HG03135 (cell line): ENCODE data around the gene ZNF665.
"Not testable (repeated sequence)": the region's sequence is repeated elsewhere in the genome, so short reads cannot be mapped to it uniquely, and the experiment has no call there.

Experiments
- ATAC-seq: cut with Tn5 transposase; IDR thresholded peaks from one replicate; pipeline ENCODE4 v1.9.1; 2021; ENCODE audit warnings: mild to moderate bottlenecking, moderate library complexity; ENCODE audit not compliant: unreplicated experiment

The ZNF665 gene

DNA sequence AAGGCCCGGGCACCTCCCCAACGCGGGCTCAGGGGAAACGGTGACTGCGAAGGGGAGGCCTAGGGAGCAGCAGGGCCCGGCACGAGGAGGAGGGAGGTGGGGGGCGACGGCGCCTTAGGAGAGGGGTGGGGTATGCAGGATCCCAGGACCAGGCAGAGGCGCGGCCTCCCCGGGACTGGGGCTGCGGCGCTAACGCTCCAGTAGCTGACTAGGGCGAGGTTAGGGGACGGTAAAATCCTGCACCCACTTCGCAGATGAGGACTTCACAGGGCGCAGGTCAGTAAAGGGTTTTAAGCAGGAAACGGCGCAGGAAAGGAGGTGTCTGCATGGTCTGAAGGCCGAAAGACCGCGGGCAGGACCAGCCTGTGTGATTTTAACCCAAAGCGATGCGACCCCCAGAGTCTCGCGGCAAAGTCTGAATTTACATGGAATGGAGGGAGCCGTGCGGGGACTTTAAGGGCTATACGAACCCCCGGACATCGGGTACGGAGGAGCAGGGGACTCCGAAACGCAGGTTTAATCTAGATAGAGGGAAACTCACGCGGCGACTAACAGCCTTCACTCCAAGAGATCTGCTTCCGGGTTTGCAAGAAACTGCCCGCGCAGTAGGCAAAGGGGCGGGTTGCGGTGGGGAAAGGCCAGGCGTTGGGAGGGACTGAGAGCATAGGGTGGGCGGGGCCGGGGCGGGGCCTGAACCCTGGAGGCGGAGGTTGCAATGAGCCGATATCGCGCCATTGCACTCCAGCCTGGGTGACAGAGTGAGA is at the start of gene ZNF665:
TSS of gene ZNF665 (minus strand) at position 588 of the 764 bp plus-strand sequence. CDS start 10,460 bp downstream, outside the sequence.
- ATAC-seq = no peak

DNA sequence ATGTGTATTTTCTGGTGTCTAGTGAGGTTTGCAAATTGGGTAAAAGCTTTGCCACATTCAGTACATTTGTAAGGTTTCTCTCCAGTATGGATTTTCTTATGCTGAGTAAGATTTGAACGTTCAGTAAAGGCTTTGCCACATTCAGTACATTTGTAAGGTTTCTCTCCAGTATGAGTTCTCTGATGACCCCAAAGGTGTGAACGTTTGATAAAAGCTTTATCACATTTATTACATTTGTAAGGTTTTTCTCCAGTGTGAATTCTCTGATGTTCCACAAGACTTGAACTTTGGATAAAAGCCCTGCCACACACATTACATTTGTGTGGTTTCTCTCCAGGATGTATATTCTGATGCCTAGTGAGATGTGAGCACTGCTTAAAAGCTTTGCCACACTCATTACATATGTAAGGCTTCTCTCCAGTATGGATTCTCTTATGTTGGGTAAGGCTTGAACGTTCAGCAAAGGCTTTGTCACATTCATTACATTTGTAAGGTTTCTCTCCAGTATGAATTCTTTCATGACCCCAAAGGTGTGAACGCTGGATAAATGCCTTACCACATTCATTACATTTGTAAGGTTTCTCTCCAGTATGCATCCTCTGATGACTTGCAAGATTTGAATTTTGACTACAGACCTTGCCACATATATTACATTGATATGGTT is 44.1 kb upstream of the ZNF665 start:
- no peak for ATAC-seq

DNA sequence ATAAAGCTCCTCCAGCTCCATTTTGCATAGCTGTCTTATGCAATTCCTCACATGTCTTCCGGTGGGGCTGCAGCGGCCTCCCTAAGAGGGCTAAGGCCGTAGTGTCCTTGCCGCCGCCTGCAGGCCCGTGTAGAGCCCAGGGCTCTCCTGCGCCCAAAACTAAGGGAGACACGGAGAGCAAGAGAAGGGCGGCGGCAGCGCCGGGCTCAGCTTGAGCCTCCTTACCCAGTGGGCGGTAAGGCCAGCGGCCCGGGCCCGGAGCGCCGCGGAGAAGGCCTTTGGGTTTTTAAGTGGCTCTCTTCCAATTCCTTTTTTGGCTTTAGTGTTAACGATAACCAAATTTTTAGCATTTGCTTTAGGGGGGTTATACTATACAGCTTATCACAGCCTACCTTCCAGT is 31.4 kb upstream of the ZNF665 start:
- ATAC-seq = no peak

DNA sequence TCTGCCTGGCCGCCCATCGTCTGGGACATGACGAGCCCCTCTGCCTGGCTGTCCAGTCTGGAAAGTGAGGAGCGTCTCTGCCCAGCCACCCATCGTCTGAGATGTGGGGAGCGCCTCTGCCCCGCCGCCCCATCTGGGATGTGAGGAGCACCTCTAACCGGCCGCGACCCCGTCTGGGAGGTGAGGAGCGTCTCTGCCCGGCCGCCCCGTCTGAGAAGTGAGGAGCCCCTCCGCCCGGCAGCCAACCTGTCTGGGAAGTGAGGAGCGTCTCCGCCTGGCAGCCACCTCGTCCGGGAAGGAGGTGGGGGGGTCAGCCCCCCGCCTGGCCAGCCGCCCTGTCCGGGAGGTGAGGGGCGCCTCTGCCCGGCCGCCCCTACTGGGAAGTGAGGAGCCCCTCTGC is 29.6 kb upstream of the ZNF665 start:
- ATAC-seq = not testable (repeated sequence)

DNA sequence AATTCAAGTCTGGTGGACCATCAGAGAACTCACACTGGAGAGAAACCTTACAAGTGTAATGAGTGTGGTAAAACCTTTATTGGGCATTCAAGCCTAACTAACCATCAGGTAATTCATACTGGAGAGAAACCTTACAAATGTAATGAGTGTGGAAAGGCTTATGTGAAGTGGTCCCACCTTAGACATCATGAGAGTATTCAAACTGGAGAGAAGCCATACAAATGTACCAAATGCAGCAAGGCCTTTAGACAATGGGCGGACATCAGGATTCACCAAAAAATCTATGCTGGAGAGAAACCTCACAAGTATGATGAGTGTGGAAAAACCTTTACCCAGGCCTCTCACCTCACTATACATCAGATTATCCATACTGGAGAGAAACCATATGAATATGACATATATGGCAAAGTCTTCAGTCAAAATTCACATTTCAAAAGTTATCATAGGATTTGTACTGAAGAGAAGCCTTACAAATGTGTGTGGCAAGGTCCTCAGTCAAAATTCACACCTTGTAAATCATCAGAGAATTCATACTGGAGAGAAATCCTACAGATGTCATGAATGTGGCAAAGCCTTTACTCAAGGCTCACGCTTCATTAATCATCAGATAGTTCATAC is 19.7 kb upstream of the ZNF665 start:
- ATAC-seq = no peak

DNA sequence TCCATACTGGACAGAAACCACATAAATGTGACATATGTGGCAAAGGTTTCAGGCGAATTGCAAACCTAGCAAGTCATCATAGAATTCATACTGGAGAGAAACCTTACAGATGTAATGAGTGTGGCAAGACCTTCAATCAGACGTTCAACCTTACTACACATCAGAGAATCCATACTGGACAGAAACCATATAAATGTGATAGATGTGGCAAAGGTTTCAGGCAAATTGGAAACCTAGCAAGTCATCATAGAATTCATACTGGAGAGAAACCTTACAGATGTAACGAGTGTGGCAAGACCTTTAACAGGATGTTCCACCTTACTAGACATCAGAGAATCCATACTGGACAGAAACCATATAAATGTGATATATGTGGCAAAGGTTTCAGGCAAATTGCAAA is 18.4 kb upstream of the ZNF665 start:
- not testable (repeated sequence) for ATAC-seq

DNA sequence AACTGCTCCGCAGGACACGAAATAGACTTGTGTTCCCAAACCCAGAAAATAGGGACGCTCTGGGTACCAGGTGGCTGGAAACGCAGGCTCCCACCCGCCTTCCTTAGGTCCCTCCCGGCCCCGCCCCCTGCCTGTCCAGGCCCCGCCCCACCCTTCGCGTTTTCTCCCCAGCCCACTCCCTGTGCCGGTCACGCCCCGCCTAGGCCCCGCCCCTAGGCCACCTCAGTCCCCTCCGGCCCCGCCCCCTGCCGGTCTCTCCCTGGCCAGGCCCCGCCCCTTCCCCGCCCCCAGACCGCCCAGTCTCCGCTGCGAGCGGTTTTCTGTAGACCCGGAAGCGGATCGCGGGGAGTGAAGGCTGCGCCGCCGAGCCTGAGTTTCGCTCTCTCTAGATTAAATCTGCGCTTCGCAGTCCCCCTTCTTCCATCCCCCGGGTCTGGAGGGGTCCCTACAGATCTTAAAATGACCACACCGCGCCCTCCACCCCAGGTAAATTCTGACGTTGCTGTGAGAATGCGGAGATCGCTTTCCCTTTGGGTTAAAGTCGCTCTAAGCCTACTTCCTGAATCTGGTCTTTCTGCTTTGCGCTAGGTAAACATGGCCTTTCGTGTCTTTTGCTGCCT is 3.7 kb upstream of the ZNF665 start:
- ATAC-seq = no peak

DNA sequence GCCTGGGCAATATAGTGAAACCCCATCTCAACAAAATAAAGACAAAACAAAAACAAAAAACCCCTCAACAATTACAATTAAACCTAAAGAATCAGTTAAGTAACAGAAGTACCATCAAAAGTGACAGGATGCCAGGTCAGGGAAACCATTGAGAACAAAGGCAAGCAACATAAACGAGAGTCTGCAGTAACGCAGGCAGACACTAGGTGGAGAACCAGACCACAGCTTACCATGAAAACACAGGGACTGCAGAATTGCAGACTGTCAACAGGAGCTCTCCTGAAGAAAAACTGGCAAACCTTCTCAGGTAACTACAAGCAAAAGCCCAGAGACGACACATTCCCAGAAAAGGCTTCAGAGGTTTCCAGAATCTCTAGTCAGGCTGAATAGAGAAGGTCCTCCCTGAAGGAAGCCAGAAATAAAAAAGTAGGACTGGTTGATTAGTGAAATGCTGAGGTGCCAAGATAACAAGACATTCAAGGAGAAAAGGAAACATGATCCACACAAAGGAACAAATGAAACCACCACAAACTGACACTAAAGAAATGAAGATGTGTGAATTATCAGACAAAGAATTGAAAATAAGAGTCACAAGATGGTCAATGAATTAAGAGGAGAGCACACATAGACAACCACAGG is 2.2 kb upstream of the ZNF665 start:
- ATAC-seq = no peak

DNA sequence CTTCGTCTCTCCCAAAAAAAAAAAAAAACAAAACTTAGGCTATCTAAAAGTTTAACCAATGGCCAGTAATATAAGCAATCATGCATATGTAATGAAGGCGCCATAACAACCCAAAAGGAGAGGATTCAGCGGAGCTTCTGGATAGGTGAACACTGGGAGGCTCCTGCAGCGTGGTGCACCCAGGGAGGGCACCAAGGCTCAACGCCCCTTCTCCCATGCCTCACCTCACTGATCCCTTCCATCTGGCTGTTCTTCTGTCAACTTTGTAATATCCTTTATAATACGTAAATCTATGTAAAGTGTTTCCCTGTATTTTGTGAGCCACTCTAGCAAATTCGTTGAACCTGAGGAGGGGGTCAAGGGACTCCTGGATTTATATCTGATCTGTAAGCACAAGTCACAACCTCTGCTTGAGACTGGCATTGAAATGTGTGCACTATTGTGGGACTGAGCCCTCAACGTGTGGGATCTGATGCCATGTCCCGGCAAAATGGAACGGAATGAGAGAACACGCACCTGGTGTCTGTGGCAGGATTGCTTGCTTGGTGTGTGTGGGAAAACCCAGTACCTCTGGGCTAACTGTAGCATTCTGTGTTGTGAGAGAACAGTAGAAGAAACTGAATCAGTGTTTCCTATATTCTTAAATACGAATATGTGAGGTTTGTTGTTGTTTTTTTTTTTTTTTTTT is 521 bp upstream of the ZNF665 start:
- ATAC-seq = no peak

DNA sequence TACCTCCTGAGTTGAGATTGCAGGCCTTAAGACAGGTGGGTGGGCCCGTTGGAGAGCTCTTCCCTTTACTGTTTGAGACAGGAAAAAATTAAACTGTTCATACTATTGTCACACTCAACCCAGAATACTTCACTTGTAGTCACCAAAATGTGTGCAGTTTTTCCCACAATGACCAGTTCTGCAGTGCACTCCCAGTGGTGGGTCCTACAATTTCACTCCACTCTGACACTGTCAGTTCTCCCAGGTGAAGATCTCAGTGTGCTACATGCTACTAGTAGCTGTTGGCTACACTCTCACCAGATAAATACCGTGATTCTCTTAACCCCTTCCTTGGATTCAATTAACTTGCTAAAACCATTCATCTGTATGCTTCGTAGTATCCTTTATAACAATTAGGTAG is 2.9 kb downstream of the ZNF665 start:
- ATAC-seq = no peak

DNA sequence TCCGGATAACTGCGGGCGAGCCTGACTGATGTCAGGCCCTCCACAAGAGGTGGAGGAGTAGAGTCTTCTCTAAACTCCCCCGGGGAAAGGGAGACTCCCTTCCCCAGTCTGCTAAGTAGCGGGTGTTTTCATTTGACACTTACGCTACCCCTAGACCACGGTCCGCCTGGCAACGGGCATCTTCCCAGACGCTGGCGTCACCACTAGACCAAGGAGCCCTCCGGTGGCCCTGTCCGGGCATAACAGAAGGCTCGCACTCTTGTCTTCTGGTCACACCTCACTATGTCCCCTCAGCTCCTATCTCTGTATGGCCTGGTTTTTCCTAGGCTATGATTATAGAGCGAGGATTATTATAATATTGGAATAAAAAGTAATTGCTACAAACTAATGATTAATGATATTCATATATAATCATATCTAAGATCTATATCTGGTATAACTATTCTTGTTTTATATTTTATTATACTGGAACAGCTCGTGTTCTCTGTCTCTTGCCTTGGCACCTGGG is 3.4 kb downstream of the ZNF665 start:
- not testable (repeated sequence) for ATAC-seq

DNA sequence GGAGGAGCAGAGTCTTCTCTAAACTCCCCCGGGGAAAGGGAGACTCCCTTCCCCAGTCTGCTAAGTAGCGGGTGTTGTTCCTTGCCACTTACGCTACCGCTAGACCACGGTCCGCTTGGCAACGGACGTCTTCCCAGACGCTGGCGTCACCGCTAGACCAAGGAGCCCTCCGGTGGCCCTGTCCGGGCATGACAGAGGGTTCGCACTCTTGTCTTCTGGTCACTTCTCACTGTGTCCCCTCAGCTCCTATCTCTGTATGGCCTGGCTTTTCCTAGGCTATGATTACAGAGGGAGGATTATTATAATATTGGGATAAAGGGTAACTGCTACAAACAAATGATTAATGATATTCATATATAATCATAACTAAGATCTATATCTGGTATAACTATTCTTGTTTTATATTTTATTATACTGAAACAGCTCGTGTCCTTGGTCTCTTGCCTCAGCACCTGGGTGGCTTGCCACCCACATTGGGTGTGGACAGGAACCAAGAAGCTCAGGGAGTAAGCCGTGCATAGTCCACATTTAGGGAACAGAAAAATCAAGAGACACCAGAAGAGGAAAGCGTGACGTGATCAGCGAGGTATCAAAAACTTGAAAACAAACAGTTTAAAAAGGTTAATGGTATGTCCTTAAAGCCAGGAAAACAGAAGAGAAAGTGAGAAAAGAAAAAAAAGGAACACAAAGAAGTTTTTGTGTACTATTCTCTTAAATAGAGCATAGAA is 7.8 kb downstream of the ZNF665 start:
- not testable (repeated sequence) for ATAC-seq

DNA sequence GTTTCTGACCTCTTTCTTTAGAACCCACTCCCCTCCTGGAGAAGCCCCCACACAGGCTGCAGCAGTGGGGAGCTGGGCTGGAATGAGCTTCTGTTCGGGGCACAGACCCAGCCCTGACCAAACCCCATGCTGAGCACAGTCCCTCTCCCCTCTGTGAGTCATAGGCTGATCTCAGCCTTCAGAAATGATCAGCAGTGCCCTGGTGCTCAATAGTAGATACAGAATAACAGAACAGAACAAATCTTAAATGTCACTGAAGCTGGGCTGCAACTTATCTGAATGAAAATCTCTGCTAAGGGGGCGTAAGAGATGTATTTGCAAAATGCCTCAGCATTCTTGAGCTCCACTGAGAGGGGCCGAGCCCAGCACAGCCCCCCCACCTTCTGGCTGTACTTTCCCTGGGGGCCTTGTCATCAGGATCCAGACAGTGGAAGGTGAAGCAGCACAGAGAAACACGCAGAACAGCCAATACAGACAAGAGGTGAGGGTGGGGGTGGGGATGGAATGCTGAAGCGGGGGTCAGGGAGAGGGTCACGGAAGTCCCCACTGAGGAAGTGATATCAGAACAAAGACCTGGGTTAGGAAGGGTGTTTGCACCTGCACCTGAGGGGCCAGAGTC is 9.9 kb downstream of the ZNF665 start:
- ATAC-seq = no peak

DNA sequence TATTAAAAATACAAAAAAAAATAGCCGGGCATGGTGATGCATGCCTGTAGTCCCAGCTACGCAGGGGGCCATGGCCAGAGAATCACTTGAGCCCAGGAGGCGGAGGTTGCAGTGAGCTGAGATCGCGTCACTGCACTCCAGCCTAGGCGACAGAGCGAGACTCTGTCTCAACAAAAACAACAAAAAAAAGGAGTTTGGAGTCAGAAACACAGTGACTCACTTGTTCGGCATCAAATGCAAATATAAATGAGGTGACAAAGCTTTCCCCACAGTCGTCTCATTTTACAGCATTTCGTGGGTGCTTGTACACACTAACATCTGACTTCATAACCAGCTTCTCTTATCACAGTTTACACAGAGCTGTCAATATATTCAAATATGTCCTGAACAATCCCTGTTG is 11.0 kb downstream of the ZNF665 start:
- ATAC-seq = no peak

DNA sequence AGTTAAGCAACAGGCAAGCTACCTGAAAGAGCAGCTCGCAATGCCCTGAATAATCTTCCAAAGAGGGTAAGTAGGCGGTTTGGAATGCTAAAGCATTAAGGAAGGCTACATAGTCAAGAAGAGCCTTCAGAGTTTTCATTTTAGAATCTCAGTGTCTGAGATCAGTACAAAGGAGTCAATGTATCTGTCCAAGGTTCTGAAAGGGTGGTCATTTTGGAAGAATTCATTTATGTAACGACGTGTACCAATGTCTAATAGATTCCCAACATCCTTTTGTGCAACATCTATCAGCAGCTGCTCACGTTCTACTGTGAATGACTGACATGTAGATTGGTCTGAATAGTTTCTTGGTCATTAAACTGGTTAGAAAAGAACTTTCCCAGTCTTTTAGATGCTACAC is 15.2 kb downstream of the ZNF665 start:
- no peak for ATAC-seq

DNA sequence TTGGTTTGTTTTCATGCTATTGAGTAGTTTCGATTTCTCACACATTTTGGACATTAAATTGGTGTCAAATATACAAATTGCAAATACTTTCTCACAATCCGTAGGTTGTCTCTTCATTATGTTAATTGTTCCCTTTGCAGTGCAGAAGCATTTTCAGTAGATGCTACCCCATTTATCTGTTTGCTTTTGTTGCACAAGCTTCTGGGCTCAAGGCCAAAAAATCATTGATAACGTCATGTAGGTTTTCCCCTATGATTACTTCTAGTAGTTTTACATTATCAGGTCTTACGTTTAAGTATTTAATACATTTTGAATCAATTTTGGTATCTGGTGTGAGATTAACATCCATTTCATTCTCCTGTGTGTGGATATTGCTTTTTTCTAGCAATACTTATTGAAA is 20.3 kb downstream of the ZNF665 start:
- no peak for ATAC-seq

DNA sequence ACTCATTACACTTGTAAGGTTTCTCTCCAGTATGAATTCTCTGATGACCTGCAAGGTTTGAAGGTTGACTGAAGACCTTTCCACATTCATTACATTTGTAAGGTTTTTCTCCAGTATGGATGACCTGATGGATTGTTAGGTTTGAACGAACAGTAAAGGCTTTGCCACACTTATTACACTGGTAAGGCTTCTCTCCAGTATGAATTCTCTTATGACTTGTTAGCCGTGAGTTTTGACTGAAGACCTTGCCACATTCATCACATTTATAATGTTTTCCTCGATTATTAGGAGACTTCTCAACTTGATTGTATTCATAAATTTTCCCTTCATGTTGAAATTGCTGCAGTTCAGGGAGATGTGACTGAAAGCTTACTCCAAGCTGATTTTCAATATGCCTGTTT is 27.5 kb downstream of the ZNF665 start:
- ATAC-seq = no peak

DNA sequence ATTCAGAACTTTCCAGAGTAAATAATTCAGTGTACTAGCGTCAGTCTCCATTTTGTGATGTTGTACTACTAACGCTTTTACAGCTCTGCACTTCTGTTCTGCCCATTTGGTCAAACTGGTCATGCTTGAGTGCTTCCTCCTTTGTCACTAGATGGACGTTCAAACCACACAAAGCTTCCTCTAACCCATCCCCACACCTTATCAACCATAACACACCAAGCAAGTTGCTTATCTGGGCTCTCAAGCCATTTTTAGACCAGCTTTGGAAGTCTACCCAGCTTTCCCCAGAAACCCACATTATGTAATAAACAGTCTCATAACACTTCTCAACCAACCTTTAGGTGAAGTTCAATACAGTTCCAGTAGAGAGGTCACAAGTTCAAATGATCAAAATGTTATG is 32.0 kb downstream of the ZNF665 start:
- ATAC-seq = no peak

DNA sequence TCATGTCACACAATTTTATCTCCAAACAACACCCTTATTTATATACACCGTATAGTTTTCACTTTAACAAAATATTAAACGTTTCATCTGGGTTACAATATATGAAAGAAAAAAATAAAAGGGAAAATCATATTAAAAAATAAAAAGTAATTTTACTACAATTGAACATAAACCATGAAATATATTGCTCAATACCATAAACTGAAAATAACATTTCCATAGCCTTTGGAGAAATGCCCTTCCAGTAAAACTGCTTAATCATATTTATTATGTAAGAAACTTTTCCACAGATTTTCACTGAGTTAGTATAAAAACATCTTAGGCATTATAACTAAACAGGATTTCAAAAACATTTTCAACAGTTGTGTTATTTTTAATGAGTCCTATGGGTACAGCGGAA is 32.8 kb downstream of the ZNF665 start:
- ATAC-seq = no peak
